HepG2 (cell line): ENCODE measurements around the gene CDK5RAP2. TPM values are rescaled to one million over a fixed set of nuclear protein-coding genes. Genes with fewer than 3 reads are reported as not detected.

Experiments
- ATAC-seq: fragments of 200-7000 bp; cut with Tn5 transposase; 3 replicates; pipeline ENCODE4 v1.9.1; 2020; ENCODE audit warnings: mild to moderate bottlenecking, moderate library complexity
- BruUV-seq: library from RNA; stranded (reverse); fragments of 400-500 nt; replicated peaks from 2 replicates; lab custom pipeline; 2021; lab: Mats Ljungman, UMichigan
- CTCF ChIA-PET: fragments of 300-600 bp; formaldehyde crosslinking; extraction: SDS; loops from one replicate; lab custom pipeline; 2021; ENCODE audit warnings: low total read pairs, inconsistent platforms, low intra/inter-chr PET ratio; lab: Yijun Ruan, JAX
- POLR2A ChIA-PET: fragments of 350-600 bp; sonication (Branson Sonifier 250); formaldehyde crosslinking; loops from one replicate; lab custom pipeline; 2020; ENCODE audit warnings: antibody characterized with exemption, inconsistent platforms; lab: Yijun Ruan, JAX
- DNase-seq: peaks from one replicate; pipeline ENCODE4 v3.0.0-alpha.2; 2015; ENCODE audit warnings: low spot score
- FAIRE-seq: peaks from 3 replicates; lab custom pipeline; 2011; peaks lifted over from hg19 to GRCh38; lab: Jason Lieb, UNC
- H2AFZ ChIP-seq: one replicate; pipeline ENCODE4 v1.6.1; 2011; ENCODE audit warnings: low read length, inconsistent platforms
- H3K27ac ChIP-seq: fragments of 300-600 bp; 3 replicates; pipeline ENCODE4 v1.8.0; 2011; ENCODE audit warnings: mixed run types, mild to moderate bottlenecking, mixed read lengths, low read length, inconsistent platforms; ENCODE audit not compliant: insufficient read depth; ENCODE audit errors: extremely low read length
- H3K27me3 ChIP-seq, 2 experiments: fragments of 200-600 bp in 1 of 2; 2 replicates in 1 of 2; 3 replicates in 1 of 2; pipeline versions ENCODE4 v1.6.0 to v1.8.0; 2011; ENCODE audit warnings: low read length in 2 of 2, mild to moderate bottlenecking in 2 of 2, moderate library complexity in 2 of 2, inconsistent platforms in 1 of 2; ENCODE audit not compliant: insufficient read depth in 2 of 2, control insufficient read depth in 1 of 2
- H3K36me3 ChIP-seq, 2 experiments: fragments of 200-600 bp in 1 of 2; replicated peaks in 1 of 2; 2 replicates in 1 of 2; 3 replicates in 1 of 2; pipeline versions ENCODE4 v1.5.1 to v1.8.0; 2011; ENCODE audit warnings: low read length in 2 of 2, inconsistent platforms in 1 of 2; ENCODE audit not compliant: insufficient read depth in 2 of 2, control insufficient read depth in 1 of 2
- H3K4me1 ChIP-seq: 2 replicates; pipeline ENCODE4 v1.5.1; 2012; ENCODE audit warnings: low read length, inconsistent platforms; ENCODE audit not compliant: insufficient read depth
- H3K4me2 ChIP-seq: 2 replicates; pipeline ENCODE4 v1.6.0; 2011; ENCODE audit warnings: low read depth, low read length, inconsistent platforms
- H3K4me3 ChIP-seq, 3 experiments: fragments of 200-600 bp in 1 of 3; sonication (generic), shearing (Covaris generic) in 1 of 3; replicated peaks in 1 of 3; 2 replicates each; pipeline ENCODE4 v1.5.1; 2011 to 2016; ENCODE audit warnings: low read length in 3 of 3, inconsistent platforms in 2 of 3, low read depth in 2 of 3, mild to moderate bottlenecking in 2 of 3, control low read depth in 1 of 3, mixed read lengths in 1 of 3; ENCODE audit not compliant: insufficient read depth in 1 of 3
- H3K79me2 ChIP-seq: one replicate; pipeline ENCODE4 v1.6.1; 2011; ENCODE audit warnings: low read length, inconsistent platforms; ENCODE audit not compliant: insufficient read depth
- H3K9ac ChIP-seq: 2 replicates; pipeline ENCODE4 v1.6.0; 2011; ENCODE audit warnings: mild to moderate bottlenecking, low read depth, low read length, inconsistent platforms; ENCODE audit not compliant: insufficient read depth
- H3K9me3 ChIP-seq: 2 replicates; pipeline ENCODE4 v1.5.1; 2012; ENCODE audit warnings: mild to moderate bottlenecking, low read length
- H4K20me1 ChIP-seq: 2 replicates; pipeline ENCODE4 v1.6.0; 2011; ENCODE audit warnings: inconsistent platforms, mild to moderate bottlenecking, low read length, moderate library complexity; ENCODE audit not compliant: insufficient read depth
- BCL6 ChIP-seq: IDR thresholded peaks from 2 replicates; pipeline ENCODE4 v1.6.1; 2016; ENCODE audit warnings: missing genetic modification reagents, missing compliant biosample characterization
- GATAD2A ChIP-seq: IDR thresholded peaks from 2 replicates; pipeline ENCODE4 v1.6.1; 2016
- HMG20B ChIP-seq: conservative IDR thresholded peaks from 2 replicates; pipeline ENCODE4 v1.6.1; 2016; ENCODE audit warnings: missing genetic modification reagents, missing compliant biosample characterization
- HOXA3 ChIP-seq: sonication (generic); formaldehyde crosslinking; IDR thresholded peaks from 2 replicates; pipeline ENCODE4 v1.5.0; 2020; ENCODE audit warnings: missing genetic modification reagents
- NFKBIZ ChIP-seq: IDR thresholded peaks from 2 replicates; pipeline ENCODE4 v1.6.1; 2018; ENCODE audit warnings: missing genetic modification reagents, missing compliant biosample characterization
- RBFOX2 ChIP-seq: fragments of 200-400 bp; formaldehyde crosslinking; IDR thresholded peaks from 2 replicates; pipeline ENCODE4 v1.6.1; 2017; ENCODE audit warnings: low read depth, mild to moderate bottlenecking, low read length
- RBM22 ChIP-seq: fragments of 200-400 bp; formaldehyde crosslinking; optimal IDR thresholded peaks from 2 replicates; pipeline ENCODE3; 2017; ENCODE audit warnings: mild to moderate bottlenecking, low read length, moderate library complexity
- SCMH1 ChIP-seq: sonication (generic); formaldehyde crosslinking; IDR thresholded peaks from 2 replicates; pipeline ENCODE4 v1.9.0; 2021; ENCODE audit warnings: missing genetic modification reagents, mild to moderate bottlenecking, borderline replicate concordance
- SNRNP70 ChIP-seq: fragments of 200-400 bp; formaldehyde crosslinking; IDR thresholded peaks from 2 replicates; pipeline ENCODE4 v1.6.1; 2017; ENCODE audit warnings: mild to moderate bottlenecking, low read depth, low read length, moderate library complexity
- SOX13 ChIP-seq, 3 experiments: fragments of 450-650 bp in 1 of 3; sonication (generic) in 1 of 3; formaldehyde crosslinking in 1 of 3; IDR thresholded peaks in 2 of 3; conservative IDR thresholded peaks in 1 of 3; 2 replicates each; pipeline versions ENCODE4 v1.5.0 to v1.6.1; 2016 to 2020; ENCODE audit warnings: antibody characterized with exemption in 1 of 3, mild to moderate bottlenecking in 1 of 3, missing compliant biosample characterization in 1 of 3, missing genetic modification reagents in 1 of 3, moderate library complexity in 1 of 3
- WGBS: methylation state at CpG from one replicate; pipeline ENCODE4 v1.1.6; 2017; ENCODE audit warnings: low lambda C conversion rate; 5-methylcytosine and 5-hydroxymethylcytosine counted together
- in situ Hi-C: cut with HindIII; loops from 2 replicates; pipeline ENCODE4 v1.10.0; 2017; ENCODE audit warnings: low pct_unique_long_range_greater_than_20kb; ENCODE audit not compliant: extremely low pct_ligation_motif_present
- intact Hi-C: fragments of 100-400 bp; cut with micrococcal nuclease; formaldehyde crosslinking; loops from one replicate; pipeline ENCODE4 v1.10.0; 2022; ENCODE audit not compliant: unreplicated experiment
- polyA plus RNA-seq, 8 experiments: library from polyadenylated mRNA; depleted of rRNA in 3 of 8; stranded (reverse) in 7 of 8; unstranded in 1 of 8; fragments of >200 nt; fragmentation: Illumina TruSeq in 4 of 8; extraction: Trizol in 4 of 8; gene quantifications; 2 replicates each; pipeline versions ENCODE4 v1.2.1 to v1.2.3, GENCODE V29; 2011 to 2016; ENCODE audit warnings: low read depth in 4 of 8, missing spikeins in 1 of 8, mixed read lengths in 1 of 8; ENCODE audit not compliant: insufficient read depth in 1 of 8
- total RNA-seq, 5 experiments: library from RNA; depleted of rRNA; stranded (reverse); fragments of >200 nt; fragmentation: Illumina TruSeq; extraction: Trizol; gene quantifications; 2 replicates each; pipeline ENCODE4 v1.2.3, GENCODE V29; 2016; ENCODE audit warnings: low read depth in 1 of 5
- TF ChIP-seq, protein P1 (sequence below): sonication (generic); formaldehyde crosslinking; IDR thresholded peaks from 2 replicates; pipeline ENCODE4 v1.5.0; 2020; ENCODE audit warnings: missing genetic modification reagents
- TF ChIP-seq, protein P2 (sequence below): sonication (generic); formaldehyde crosslinking; IDR thresholded peaks from 2 replicates; pipeline ENCODE4 v1.5.0; 2020; ENCODE audit warnings: mild to moderate bottlenecking, missing genetic modification reagents
- TF ChIP-seq, protein P3 (sequence below): IDR thresholded peaks from 2 replicates; pipeline ENCODE4 v1.6.1; 2018; ENCODE audit warnings: missing genetic modification reagents, mild to moderate bottlenecking, missing compliant biosample characterization
- TF ChIP-seq, protein P4 (sequence below): sonication (generic); formaldehyde crosslinking; IDR thresholded peaks from 2 replicates; pipeline ENCODE4 v1.4.0; 2020; ENCODE audit warnings: missing genetic modification reagents

CDK5RAP2 gene
- total and polyA plus RNA-seq, 2 of the 13 experiments (the other 11 are each of a cell fraction or from before 2014, with no cell fraction given), result 31.8 to 42.2 TPM

DNA sequence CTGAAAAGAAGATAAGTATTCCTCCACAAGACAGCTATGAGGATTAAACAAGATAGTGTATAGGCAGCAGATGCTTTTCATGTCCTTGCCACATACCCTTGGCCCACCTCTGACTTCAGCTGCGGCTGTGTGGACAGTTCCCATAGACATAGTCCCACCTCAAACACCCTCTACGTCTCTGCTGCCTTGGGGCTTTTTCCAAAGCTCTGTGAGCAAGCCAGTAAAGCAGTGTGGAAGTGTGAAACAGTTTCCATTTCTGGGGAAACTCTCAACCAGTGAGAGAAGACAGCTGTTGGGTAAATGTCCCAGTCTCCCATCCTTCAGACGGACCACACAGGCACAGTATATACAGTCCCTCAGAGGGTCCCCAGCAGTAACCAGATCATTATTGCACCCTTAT is 125.5 kb downstream of the CDK5RAP2 start:
- ChIA-PET CTCF (no interaction called here), POLR2A (no interaction called here)
- DNase-seq, result no peak
- FAIRE-seq, result no peak
- Histone ChIP-seq H3K27ac (no peak overlapping the region), H3K4me1 (no peaks in the 10 kb centered on the region), H3K4me3 (no peak overlapping the region), H2AFZ (no peak overlapping the region), H3K79me2 (no peaks in the 10 kb centered on the region), H3K9me3 (no peaks in the 10 kb centered on the region), H4K20me1 (no peaks in the 10 kb centered on the region), H3K36me3 (peaks cover 23 to 79% of the 10 kb centered on the region in 2 experiments), H3K4me2 (no peak overlapping the region), H3K27me3 (no peaks in the 10 kb centered on the region), H3K9ac (no peak overlapping the region)
- intact Hi-C loops (no loop called here), in situ Hi-C loops (no loop called here)
- TF ChIP-seq, protein P1, sequence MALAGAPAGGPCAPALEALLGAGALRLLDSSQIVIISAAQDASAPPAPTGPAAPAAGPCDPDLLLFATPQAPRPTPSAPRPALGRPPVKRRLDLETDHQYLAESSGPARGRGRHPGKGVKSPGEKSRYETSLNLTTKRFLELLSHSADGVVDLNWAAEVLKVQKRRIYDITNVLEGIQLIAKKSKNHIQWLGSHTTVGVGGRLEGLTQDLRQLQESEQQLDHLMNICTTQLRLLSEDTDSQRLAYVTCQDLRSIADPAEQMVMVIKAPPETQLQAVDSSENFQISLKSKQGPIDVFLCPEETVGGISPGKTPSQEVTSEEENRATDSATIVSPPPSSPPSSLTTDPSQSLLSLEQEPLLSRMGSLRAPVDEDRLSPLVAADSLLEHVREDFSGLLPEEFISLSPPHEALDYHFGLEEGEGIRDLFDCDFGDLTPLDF (CRISPR knock-in tag), result no peak
- TF ChIP-seq GATAD2A (no peak), SOX13 (IDR thresholded peaks at IDR 0.05) (no peak), SOX13 (CRISPR knock-in tag; conservative IDR thresholded peaks at IDR 0.05 in 1 of 2, IDR thresholded peaks at IDR 0.05 in 1 of 2) (no peak), NFKBIZ (CRISPR knock-in tag) (no peak), RBFOX2 (no peak), HMG20B (CRISPR knock-in tag) (no peak), SCMH1 (CRISPR knock-in tag) (no peak), SNRNP70 (no peak), RBM22 (no peak), HOXA3 (CRISPR knock-in tag) (no peak), BCL6 (CRISPR knock-in tag) (no peak)
- TF ChIP-seq, protein P2, sequence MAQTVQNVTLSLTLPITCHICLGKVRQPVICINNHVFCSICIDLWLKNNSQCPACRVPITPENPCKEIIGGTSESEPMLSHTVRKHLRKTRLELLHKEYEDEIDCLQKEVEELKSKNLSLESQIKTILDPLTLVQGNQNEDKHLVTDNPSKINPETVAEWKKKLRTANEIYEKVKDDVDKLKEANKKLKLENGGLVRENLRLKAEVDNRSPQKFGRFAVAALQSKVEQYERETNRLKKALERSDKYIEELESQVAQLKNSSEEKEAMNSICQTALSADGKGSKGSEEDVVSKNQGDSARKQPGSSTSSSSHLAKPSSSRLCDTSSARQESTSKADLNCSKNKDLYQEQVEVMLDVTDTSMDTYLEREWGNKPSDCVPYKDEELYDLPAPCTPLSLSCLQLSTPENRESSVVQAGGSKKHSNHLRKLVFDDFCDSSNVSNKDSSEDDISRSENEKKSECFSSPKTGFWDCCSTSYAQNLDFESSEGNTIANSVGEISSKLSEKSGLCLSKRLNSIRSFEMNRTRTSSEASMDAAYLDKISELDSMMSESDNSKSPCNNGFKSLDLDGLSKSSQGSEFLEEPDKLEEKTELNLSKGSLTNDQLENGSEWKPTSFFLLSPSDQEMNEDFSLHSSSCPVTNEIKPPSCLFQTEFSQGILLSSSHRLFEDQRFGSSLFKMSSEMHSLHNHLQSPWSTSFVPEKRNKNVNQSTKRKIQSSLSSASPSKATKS (CRISPR knock-in tag), result no peak
- TF ChIP-seq, protein P3, sequence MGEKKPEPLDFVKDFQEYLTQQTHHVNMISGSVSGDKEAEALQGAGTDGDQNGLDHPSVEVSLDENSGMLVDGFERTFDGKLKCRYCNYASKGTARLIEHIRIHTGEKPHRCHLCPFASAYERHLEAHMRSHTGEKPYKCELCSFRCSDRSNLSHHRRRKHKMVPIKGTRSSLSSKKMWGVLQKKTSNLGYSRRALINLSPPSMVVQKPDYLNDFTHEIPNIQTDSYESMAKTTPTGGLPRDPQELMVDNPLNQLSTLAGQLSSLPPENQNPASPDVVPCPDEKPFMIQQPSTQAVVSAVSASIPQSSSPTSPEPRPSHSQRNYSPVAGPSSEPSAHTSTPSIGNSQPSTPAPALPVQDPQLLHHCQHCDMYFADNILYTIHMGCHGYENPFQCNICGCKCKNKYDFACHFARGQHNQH (CRISPR knock-in tag), result no peak
- TF ChIP-seq, protein P4, sequence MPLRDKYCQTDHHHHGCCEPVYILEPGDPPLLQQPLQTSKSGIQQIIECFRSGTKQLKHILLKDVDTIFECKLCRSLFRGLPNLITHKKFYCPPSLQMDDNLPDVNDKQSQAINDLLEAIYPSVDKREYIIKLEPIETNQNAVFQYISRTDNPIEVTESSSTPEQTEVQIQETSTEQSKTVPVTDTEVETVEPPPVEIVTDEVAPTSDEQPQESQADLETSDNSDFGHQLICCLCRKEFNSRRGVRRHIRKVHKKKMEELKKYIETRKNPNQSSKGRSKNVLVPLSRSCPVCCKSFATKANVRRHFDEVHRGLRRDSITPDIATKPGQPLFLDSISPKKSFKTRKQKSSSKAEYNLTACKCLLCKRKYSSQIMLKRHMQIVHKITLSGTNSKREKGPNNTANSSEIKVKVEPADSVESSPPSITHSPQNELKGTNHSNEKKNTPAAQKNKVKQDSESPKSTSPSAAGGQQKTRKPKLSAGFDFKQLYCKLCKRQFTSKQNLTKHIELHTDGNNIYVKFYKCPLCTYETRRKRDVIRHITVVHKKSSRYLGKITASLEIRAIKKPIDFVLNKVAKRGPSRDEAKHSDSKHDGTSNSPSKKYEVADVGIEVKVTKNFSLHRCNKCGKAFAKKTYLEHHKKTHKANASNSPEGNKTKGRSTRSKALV, result no peak
- ATAC-seq, result no peak
- no TSS peak for BruUV-seq
- WGBS, result 100% methylated on average over 3 of the region's 3 CpGs
